NOMO-1 (cell line): Measurements from ENCODE around the gene TEKTIP1.
"Not testable (repeated sequence)": the region's sequence is repeated elsewhere in the genome, so short reads cannot be mapped to it uniquely, and the experiment has no call there.

Experiments
- DNase-seq, 2 experiments: peaks; one replicate each; lab custom pipeline; 2025; ENCODE audit not compliant: unreplicated experiment in 2 of 2; lab: John Stamatoyannopoulos, UW

Gene TEKTIP1

GRCh38 chr19:3522421-3523360 is 16.3 kb upstream of the TEKTIP1 start:
- no peak for DNase-seq

GRCh38 chr19:3523361-3524077 is 15.5 kb upstream of the TEKTIP1 start:
- DNase-seq = no peak

- DNase-seq = no peak
These were observed 14.7 kb upstream of the TEKTIP1 start for GRCh38 chr19:3524078-3524842.

GRCh38 chr19:3524904-3525451 is 14.0 kb upstream of the TEKTIP1 start:
- DNase-seq = no peak

GRCh38 chr19:3526507-3527237 is 12.3 kb upstream of the TEKTIP1 start:
- DNase-seq = no peak

GRCh38 chr19:3527238-3527910 is 11.6 kb upstream of the TEKTIP1 start:
- DNase-seq = no peak

GRCh38 chr19:3528080-3528479 is 10.9 kb upstream of the TEKTIP1 start:
- no peak for DNase-seq

GRCh38 chr19:3528539-3529211 is 10.3 kb upstream of the TEKTIP1 start:
- no peak for DNase-seq

GRCh38 chr19:3529299-3529698 is 9.7 kb upstream of the TEKTIP1 start:
- DNase-seq = not testable (repeated sequence)

- DNase-seq = no peak
These were observed 8.6 kb upstream of the TEKTIP1 start for GRCh38 chr19:3530389-3530788.

GRCh38 chr19:3531716-3532115 is 7.3 kb upstream of the TEKTIP1 start:
- no peak for DNase-seq

GRCh38 chr19:3532154-3532786 is 6.7 kb upstream of the TEKTIP1 start:
- DNase-seq = no peak

GRCh38 chr19:3533033-3533432 is 5.9 kb upstream of the TEKTIP1 start:
- no peak for DNase-seq

- DNase-seq = no peak
These were observed 5.3 kb upstream of the TEKTIP1 start for GRCh38 chr19:3533563-3534216.

- no peak for DNase-seq
These were observed 4.4 kb upstream of the TEKTIP1 start for GRCh38 chr19:3534375-3535234.

GRCh38 chr19:3535235-3535535 is 3.8 kb upstream of the TEKTIP1 start:
- no peak for DNase-seq

GRCh38 chr19:3535563-3535965 is 3.4 kb upstream of the TEKTIP1 start:
- DNase-seq = no peak
